BE2C (cell line): ENCODE measurements around the gene LAIR1.
"Not testable (repeated sequence)": the region's sequence is repeated elsewhere in the genome, so short reads cannot be mapped to it uniquely, and the experiment has no call there.

ENCODE experiments used
- DNase-seq: peaks from one replicate; pipeline ENCODE4 v3.0.0-alpha.2; 2020
- H3K27me3 ChIP-seq: fragments of 250-450 bp; sonication (Bioruptor Pico); 2 replicates; pipeline ENCODE4 v1.5.1; 2020; ENCODE audit warnings: mild to moderate bottlenecking
- H3K36me3 ChIP-seq: fragments of 250-450 bp; sonication (Bioruptor Pico); 2 replicates; pipeline ENCODE4 v1.5.1; 2020; ENCODE audit warnings: mild to moderate bottlenecking
- H3K4me1 ChIP-seq: fragments of 250-450 bp; sonication (Bioruptor Pico); 2 replicates; pipeline ENCODE4 v1.5.1; 2020
- H3K4me3 ChIP-seq: 2 replicates; pipeline ENCODE4 v1.5.1; 2011; ENCODE audit warnings: low read depth, low read length
- H3K9me3 ChIP-seq: fragments of 250-450 bp; sonication (Bioruptor Pico); 2 replicates; pipeline ENCODE4 v1.5.1; 2020
- TF ChIP-seq, protein P1 (sequence below): IDR thresholded peaks from 2 replicates; pipeline ENCODE4 v1.5.1; 2012; ENCODE audit warnings: mild to moderate bottlenecking, low read depth, low read length

Gene LAIR1

DNA sequence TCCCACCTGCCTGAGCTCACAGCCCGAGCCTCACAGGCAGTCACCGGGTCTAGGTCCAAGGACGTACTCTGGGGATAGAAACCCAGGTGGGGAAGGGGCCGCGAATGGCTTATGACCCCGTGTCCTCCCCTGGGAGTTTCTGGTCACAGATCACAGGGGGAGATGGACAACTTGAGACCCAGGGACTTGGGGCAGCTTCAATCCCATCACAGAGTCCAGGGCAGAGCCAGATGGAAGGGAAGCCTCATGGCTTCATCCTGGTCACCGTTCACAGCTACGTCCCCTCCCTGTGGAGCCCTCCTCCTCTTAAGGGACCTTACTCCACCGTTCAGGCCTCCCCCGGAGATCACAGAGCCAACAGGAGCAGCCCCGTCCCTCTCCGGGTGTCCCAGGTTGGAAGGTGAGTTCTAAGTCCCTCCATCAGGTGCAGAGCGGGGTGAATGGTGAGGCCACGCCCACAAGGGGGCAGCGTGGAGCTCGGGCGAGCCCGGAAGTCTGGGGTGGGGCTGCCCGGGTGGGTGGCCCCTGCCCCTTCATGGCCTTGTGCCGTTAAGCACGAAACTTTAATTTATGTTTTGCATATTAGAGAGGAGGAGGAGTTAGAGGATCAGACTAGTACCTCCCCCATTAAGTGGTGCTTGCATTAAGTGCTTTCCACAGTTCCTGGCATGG, 5.4 kb downstream of the LAIR1 start:
- DNase-seq: peak; percentile 48
- not testable (repeated sequence) for H3K9me3 ChIP-seq, H3K27me3 ChIP-seq, H3K4me1 ChIP-seq, H3K36me3 ChIP-seq, H3K4me3 ChIP-seq
- TF ChIP-seq, protein P1, sequence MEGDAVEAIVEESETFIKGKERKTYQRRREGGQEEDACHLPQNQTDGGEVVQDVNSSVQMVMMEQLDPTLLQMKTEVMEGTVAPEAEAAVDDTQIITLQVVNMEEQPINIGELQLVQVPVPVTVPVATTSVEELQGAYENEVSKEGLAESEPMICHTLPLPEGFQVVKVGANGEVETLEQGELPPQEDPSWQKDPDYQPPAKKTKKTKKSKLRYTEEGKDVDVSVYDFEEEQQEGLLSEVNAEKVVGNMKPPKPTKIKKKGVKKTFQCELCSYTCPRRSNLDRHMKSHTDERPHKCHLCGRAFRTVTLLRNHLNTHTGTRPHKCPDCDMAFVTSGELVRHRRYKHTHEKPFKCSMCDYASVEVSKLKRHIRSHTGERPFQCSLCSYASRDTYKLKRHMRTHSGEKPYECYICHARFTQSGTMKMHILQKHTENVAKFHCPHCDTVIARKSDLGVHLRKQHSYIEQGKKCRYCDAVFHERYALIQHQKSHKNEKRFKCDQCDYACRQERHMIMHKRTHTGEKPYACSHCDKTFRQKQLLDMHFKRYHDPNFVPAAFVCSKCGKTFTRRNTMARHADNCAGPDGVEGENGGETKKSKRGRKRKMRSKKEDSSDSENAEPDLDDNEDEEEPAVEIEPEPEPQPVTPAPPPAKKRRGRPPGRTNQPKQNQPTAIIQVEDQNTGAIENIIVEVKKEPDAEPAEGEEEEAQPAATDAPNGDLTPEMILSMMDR: 0 out of 2 replicates have a peak, but pooled peaks have one; percentile 6

DNA sequence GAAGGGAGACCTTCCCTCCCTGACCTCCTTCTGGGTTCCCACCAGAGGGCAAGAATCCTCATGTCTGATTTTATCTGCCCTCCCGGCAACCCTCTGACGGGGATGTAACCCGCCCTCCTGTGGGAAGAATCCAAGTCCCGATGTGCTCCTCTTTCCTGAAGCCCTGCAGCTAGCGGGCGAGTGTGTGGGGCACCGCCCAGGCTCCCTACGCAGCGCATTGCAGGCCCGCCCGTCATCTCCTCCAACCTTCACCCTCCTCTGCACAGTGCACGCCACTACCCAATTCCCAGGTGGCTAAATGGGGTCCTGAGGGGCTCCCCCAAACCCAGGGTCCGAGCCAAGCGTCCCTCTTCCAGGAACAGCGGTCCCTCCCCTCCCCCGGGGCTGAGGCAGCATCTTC, 7.3 kb downstream of the LAIR1 start:
- no peak for DNase-seq
- H3K36me3 ChIP-seq: no peaks in the 10 kb centered on the region
- H3K4me1 ChIP-seq: no peaks in the 10 kb centered on the region
- TF ChIP-seq, protein P1: no peak
- peaks cover 10% of the 10 kb centered on the region for H3K27me3 ChIP-seq
- no peaks in the 10 kb centered on the region; the same call in 1 of the 2 replicates for H3K9me3 ChIP-seq
- no peak overlapping the region for H3K4me3 ChIP-seq

DNA sequence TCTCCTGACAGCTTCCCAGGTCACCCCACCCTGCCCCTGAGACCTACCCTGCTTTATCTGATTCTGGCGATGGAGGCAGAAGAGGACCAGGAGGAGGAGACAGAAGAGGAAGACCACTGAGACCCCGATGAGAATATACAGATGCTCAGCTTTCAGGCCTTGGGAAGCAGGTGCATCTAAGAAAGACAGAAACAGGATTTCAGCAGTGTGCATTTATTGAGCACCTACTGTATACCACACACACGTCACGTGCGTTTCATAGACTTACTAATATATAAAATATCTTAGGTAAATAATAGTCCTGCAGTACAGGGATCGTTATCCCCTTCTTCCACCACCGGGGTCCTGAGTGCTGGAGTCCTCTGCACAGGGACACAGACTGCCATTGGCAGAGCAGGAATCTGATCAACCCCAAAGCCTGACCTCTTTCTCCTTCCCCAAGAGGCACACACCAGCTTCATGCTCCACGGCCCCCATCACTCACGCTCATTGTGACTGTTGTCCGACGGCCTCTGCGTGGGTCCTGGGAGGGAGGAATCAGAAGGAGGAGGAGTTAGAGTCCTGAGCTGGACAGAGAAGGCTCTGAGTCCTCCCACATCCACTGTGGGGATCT, 8.2 kb downstream of the LAIR1 start:
- Histone ChIP-seq H3K9me3 (no peaks in the 10 kb centered on the region; the same call in 1 of the 2 replicates), H3K36me3 (no peaks in the 10 kb centered on the region), H3K27me3 (peaks cover 16% of the 10 kb centered on the region), H3K4me3 (no peak overlapping the region), H3K4me1 (no peaks in the 10 kb centered on the region)
- TF ChIP-seq, protein P1: no peak
- DNase-seq: no peak

DNA sequence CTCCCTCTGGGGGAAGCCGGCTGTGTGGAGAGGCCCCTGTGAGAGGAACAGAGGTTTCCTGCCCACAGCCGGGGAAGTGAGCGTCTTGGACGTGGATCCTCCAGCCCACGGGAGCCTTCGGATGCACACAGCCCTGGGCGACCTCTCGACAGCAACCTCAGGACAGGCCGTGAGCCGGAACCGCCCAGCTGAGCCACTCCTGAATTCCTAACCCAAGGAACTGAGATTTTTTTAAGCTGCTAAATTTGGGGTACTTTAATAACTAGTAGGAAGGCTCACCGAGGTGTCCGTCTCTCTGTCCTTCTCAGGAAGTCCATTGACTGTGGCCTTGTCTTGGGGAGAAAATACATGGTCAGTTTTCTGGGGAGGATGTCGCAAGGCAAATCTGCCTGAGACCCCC, 9.1 kb downstream of the LAIR1 start:
- Histone ChIP-seq H3K9me3 (no peaks in the 10 kb centered on the region; the same call in 1 of the 2 replicates), H3K27me3 (peaks cover 24% of the 10 kb centered on the region), H3K4me3 (no peak overlapping the region), H3K4me1 (no peaks in the 10 kb centered on the region), H3K36me3 (no peaks in the 10 kb centered on the region)
- DNase-seq: no peak
- TF ChIP-seq, protein P1: no peak

DNA sequence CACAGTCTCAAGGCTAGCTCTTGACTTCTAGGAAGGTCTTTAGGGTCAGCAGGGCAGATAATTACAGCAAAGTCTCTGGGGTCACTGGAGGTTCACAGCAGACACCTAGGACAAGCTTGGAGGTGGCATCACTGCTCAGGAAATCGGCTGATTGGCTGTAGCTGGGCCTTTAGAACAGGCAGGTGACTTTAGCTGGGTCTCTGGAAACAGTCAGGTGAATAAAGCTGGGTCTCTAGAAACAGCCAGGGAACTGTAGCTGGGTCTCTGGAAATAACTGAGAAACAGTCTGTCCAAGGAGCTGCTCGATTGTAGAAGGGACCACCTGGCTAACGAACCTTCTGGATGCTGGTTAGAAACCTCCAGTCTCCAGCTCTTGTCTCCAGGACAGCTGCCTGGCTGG, 10.0 kb downstream of the LAIR1 start:
- TF ChIP-seq, protein P1: no peak
- Histone ChIP-seq H3K27me3 (peaks cover 30% of the 10 kb centered on the region), H3K4me3 (no peak overlapping the region), H3K36me3 (no peaks in the 10 kb centered on the region), H3K9me3 (no peaks in the 10 kb centered on the region; the same call in 1 of the 2 replicates), H3K4me1 (no peaks in the 10 kb centered on the region)
- DNase-seq: no peak

DNA sequence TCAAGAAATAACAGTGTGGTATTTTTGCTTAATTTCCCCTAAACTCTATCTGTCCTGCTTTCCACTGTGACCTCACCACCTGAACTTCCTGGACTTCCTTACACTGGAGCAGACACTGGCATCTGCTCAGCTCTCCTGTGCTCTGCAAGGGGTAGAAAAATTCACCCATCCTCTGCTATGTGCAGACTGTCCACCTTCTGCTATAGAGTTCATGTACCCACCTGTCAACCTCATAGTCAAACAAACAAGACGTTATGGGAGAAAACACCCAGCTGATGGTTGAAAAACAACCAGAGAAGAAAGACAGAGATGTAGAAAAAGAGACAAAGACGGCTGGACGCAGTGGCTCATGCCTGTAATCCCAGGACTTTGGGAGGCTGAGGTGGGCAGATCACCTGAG, 12.2 kb downstream of the LAIR1 start:
- TF ChIP-seq, protein P1: no peak
- Histone ChIP-seq H3K36me3 (no peaks in the 10 kb centered on the region), H3K9me3 (no peaks in the 10 kb centered on the region; the same call in 1 of the 2 replicates), H3K4me3 (no peak overlapping the region), H3K4me1 (no peaks in the 10 kb centered on the region), H3K27me3 (peaks cover 30% of the 10 kb centered on the region)
- no peak for DNase-seq
